ENCODE data around the gene PREX1.

DNA sequence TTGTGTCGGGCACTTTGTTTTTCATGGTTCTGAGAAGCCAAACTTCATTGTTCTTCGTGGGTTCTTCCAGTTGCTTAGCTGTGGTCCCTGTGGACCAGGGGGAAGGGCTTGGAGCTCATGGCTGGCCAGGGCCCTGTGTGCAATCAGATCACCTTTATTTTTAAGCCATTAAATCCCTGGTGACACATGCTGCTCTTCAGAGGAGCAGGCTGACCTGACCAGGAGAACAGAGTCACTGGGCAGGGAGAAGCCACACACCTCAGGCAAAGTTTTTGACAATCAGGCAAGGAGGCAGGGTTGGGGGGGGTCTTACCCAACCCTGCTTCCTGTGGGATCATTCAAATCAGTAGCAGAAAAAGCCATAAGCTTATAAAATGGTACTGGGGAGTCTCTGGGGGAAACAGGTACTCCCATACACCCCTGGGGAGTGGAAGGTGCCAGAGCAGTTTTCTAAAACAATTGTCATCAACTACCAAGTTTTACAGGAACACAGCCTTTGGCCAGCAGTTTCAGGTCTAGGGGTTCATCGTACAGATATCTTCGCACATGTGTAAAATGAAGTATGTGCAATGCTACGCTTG is 37.0 kb upstream of the PREX1 start:
- TF ChIP-seq, protein P1, sequence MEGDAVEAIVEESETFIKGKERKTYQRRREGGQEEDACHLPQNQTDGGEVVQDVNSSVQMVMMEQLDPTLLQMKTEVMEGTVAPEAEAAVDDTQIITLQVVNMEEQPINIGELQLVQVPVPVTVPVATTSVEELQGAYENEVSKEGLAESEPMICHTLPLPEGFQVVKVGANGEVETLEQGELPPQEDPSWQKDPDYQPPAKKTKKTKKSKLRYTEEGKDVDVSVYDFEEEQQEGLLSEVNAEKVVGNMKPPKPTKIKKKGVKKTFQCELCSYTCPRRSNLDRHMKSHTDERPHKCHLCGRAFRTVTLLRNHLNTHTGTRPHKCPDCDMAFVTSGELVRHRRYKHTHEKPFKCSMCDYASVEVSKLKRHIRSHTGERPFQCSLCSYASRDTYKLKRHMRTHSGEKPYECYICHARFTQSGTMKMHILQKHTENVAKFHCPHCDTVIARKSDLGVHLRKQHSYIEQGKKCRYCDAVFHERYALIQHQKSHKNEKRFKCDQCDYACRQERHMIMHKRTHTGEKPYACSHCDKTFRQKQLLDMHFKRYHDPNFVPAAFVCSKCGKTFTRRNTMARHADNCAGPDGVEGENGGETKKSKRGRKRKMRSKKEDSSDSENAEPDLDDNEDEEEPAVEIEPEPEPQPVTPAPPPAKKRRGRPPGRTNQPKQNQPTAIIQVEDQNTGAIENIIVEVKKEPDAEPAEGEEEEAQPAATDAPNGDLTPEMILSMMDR (conservative IDR thresholded peaks at IDR 0.05): no peak
- no peak for TF ChIP-seq EZH2 (IDR thresholded peaks at IDR 0.05; ENCODE audit: low read depth)

All from PC-9 (cell line).